Measurements from ENCODE around the gene ZBTB16. TPM values are rescaled to one million over a fixed set of nuclear protein-coding genes. Genes with fewer than 3 reads are reported as not detected.

Gene ZBTB16
- total and polyA plus RNA-seq, 2 of the 4 experiments (the other 2 are of a cell fraction): not detected

- POLR2A ChIA-PET (ENCODE audit: unreplicated experiment): no interaction called here
- Histone ChIP-seq H3K4ac (ENCODE audit: low read depth, low read length) (no peak overlapping the region), H3K56ac (ENCODE audit: extremely low read depth, insufficient read depth, low read length) (no peak overlapping the region), H2BK5ac (ENCODE audit: low read depth, low read length, poor library complexity, severe bottlenecking) (no peak overlapping the region), H4K8ac (ENCODE audit: low read depth in 2 of 2, low read length in 2 of 2) (no peak overlapping the region), H3K27ac (ENCODE audit: insufficient read depth, low read length) (no peak overlapping the region), H4K91ac (ENCODE audit: insufficient read depth, low read depth, low read length) (no peak overlapping the region), H3K4me2 (ENCODE audit: low read depth, low read length) (no peak overlapping the region), H3K79me1 (ENCODE audit: low read depth in 1 of 2, low read length in 2 of 2) (no peaks in the 10 kb centered on the region), H4K5ac (ENCODE audit: low read depth, low read length) (no peak overlapping the region), H3K14ac (replicated peaks; ENCODE audit: low read depth, low read length) (no peak overlapping the region), H3K4me1 (ENCODE audit: control insufficient read depth, insufficient read depth, low read length) (no peaks in the 10 kb centered on the region), H3K4me3 (ENCODE audit: insufficient read depth, low read depth, low read length) (no peak overlapping the region), H2BK20ac (ENCODE audit: low read depth, low read length) (no peak overlapping the region), H3K23ac (ENCODE audit: low read depth, low read length) (no peak overlapping the region), H2BK120ac (ENCODE audit: low read depth, low read length) (no peak overlapping the region), H3K18ac (ENCODE audit: low read depth, low read length) (no peak overlapping the region), H3K9me1 (ENCODE audit: insufficient read depth, low read length) (no peaks in the 10 kb centered on the region), H2BK15ac (ENCODE audit: low read depth, low read length) (no peak overlapping the region), H3K9me3 (ENCODE audit: control insufficient read depth, insufficient read depth, low read length) (no peaks in the 10 kb centered on the region), H2AFZ (replicated peaks; ENCODE audit: low read length, poor library complexity) (no peak overlapping the region), H2AK5ac (ENCODE audit: low read depth, low read length) (no peak overlapping the region), H3K27me3 (ENCODE audit: control insufficient read depth, insufficient read depth, low read length) (no peaks in the 10 kb centered on the region), H3K9ac (ENCODE audit: low read depth, low read length) (no peak overlapping the region), H4K20me1 (ENCODE audit: insufficient read depth, low read length) (no peaks in the 10 kb centered on the region), H2AK9ac (replicated peaks; ENCODE audit: low read depth, low read length, poor library complexity) (no peak overlapping the region), H3K36me3 (ENCODE audit: control insufficient read depth, insufficient read depth, low read length) (no peaks in the 10 kb centered on the region)
- CTCF ChIA-PET: no interaction called here
- in situ Hi-C loops (cut with MboI; ENCODE audit: low sequenced_read_pairs) (loop anchor here (25.0 kb wide), 1 partner anchor 570 kb away; the partner anchor contains the start of gene NXPE4), intact Hi-C loops (cut with micrococcal nuclease) (no loop called here), dilution Hi-C loops (cut with HindIII; ENCODE audit: low sequenced_read_pairs, unreplicated experiment) (no loop called here)
- DNase-seq (no peak), ATAC-seq (ENCODE audit: low read depth) (no peak)
- no CpG with 5 or more reads among the region's 2 CpGs for WGBS, 2 experiments (ENCODE audit: extremely low coverage in 2 of 2, insufficient read length in 1 of 2)
- BruUV-seq (replicated peaks): no TSS peak
- TF ChIP-seq SMC3 (IDR thresholded peaks at IDR 0.05; ENCODE audit: low read depth, low read length) (no peak), USF2 (IDR thresholded peaks at IDR 0.05; ENCODE audit: low read depth, low read length) (no peak), RAD21 (IDR thresholded peaks at IDR 0.05; ENCODE audit: low read length) (no peak), BHLHE40 (IDR thresholded peaks at IDR 0.05; ENCODE audit: low read depth, low read length) (no peak), RCOR1 (IDR thresholded peaks at IDR 0.05; ENCODE audit: insufficient replicate concordance, low read length) (no peak), MXI1 (IDR thresholded peaks at IDR 0.05; ENCODE audit: borderline replicate concordance, low read depth, low read length) (no peak), FOS (IDR thresholded peaks at IDR 0.05; ENCODE audit: low read depth, low read length) (no peak), CEBPB (IDR thresholded peaks at IDR 0.05; ENCODE audit: low read depth, low read length) (no peak), NFE2L2 (IDR thresholded peaks at IDR 0.05; ENCODE audit: low read depth, low read length) (no peak), CHD1 (IDR thresholded peaks at IDR 0.05; ENCODE audit: low read depth, low read length) (no peak), RFX5 (IDR thresholded peaks at IDR 0.05; ENCODE audit: low read depth, low read length) (no peak), MAFK (IDR thresholded peaks at IDR 0.05; ENCODE audit: low read depth, low read length) (no peak)
Observed at GRCh38 chr11:114016986-114017385, 42.5 kb upstream of the ZBTB16 start.

All from IMR-90 (cell line).